HG03457 (cell line): Measurements from ENCODE around the gene MARCHF11.

ENCODE experiments used
- ATAC-seq: cut with Tn5 transposase; IDR thresholded peaks from one replicate; pipeline ENCODE4 v1.9.1; 2021; ENCODE audit warnings: moderate number of reproducible peaks; ENCODE audit not compliant: unreplicated experiment

The MARCHF11 gene, protein sequence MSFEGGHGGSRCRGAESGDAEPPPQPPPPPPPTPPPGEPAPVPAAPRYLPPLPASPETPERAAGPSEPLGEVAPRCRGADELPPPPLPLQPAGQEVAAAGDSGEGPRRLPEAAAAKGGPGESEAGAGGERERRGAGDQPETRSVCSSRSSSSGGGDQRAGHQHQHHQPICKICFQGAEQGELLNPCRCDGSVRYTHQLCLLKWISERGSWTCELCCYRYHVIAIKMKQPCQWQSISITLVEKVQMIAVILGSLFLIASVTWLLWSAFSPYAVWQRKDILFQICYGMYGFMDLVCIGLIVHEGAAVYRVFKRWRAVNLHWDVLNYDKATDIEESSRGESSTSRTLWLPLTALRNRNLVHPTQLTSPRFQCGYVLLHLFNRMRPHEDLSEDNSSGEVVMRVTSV

DNA sequence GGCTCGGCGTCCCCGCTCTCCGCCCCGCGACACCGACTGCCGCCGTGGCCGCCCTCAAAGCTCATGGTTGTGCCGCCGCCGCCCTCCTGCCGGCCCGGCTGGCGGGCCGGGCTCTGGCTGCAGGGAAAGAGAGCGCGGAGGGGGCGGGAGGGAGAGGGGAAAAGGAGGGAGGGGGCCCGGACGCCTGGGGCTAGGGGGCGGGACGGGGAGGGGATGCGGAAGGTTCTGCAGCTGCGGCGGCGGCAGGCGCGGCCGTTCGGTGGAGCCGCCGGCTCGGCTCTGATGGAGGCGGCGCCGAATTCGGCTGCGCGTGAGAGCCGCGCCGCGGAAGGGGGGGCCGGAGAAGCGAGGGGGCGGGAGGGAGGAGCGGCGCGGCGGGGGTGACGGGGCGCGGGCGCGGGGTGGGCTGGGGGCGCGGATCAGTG is at the start of gene MARCHF11:
Gene MARCHF11 (minus strand): TSS at position 281 of the 425 bp plus-strand sequence. CDS start 216 bp downstream, at position 65.
- ATAC-seq, result no peak

DNA sequence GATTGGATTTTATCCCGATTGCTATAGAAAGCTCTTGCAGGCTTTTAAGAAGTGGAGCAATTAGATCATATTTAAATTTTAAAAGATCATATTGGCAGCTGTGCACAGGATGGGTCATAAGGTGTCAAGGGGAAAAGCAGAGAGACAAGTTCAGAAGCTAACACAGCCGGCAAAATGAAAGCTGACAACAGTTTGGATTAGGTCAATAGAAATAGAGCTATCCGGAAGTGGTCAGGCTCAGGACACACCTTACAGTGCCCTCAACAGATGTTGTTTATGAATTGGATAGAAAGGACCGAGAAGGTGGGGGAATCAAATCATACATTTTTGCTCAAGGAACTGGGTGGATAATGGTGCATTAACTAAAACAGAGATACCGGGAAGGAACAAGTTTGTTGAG is 46.3 kb upstream of the MARCHF11 start:
- ATAC-seq, result no peak

DNA sequence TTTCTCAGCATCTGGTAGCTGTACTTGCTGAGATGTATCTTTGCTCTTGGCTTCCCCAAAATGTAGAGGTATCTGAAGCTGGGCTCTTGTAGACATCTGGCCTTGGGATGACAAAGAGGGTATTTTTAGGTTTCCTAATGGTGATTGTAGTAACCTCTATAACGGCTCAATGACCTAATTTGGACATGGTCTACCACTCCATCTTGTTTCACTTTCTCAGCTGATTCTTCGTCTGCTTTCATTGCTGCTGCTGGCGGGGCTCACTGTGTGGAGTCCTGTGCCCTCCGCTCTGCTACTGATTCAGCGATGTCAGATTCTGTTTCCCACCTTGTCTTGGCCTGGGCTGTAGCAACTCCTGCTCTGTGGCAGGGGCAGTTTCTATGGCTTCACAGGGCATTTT is 12.7 kb upstream of the MARCHF11 start:
- no peak for ATAC-seq

DNA sequence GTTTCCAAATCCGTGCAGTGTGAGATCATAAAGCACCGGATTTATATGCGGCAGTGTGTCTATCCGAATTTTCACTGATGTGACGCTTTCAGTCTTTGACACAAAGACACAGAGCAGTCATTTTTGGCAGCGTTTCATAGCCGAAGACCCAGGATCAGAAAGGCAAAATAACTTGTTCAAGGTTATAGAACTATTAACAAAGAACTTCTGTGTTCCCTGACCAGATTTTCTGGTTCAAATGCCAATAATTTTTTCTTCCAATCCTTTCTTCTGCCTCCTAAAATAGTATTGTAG is 1.1 kb upstream of the MARCHF11 start:
- ATAC-seq, result no peak

DNA sequence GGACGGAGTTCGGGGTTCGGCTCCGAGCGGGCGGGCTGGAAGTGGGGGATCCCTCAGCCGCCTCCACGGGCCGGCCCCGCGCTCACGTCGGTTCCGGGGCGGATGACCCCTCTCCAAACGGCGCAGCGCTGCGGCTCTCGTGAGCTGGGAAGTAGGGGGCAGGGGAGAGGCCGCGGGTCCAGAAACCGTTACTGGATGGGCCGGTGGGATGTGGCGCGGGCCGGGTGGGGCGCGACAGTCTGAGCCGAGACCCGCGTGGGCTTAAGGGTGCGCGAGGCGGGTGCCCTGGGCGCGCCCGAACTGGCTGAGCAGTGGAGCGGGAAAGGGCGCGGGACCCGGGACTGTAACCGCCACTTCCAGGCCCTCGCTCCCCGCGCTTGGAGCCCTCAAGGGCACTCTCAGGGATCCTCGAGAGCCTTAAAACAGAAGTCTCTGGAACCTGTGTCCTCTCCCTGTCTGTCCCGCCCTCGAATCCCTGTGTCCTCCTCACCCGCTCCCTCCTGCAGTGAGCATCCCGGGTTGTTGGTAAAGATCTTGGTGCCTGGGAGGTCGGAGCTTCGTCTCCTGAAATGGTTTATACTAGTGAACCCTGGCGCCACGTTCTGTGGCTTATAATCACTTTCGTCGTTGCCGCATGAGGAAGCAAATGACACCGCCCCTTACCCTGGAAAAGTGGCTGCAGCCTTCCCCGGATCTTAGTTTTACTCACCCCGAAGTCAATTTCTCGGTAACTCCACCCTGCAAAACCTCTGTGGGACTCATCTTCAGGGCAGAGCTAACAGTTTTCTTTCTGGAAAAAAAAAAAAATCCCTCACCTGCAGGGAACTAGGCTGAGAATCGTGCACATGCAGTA is 571 bp upstream of the MARCHF11 start:
- no peak for ATAC-seq

DNA sequence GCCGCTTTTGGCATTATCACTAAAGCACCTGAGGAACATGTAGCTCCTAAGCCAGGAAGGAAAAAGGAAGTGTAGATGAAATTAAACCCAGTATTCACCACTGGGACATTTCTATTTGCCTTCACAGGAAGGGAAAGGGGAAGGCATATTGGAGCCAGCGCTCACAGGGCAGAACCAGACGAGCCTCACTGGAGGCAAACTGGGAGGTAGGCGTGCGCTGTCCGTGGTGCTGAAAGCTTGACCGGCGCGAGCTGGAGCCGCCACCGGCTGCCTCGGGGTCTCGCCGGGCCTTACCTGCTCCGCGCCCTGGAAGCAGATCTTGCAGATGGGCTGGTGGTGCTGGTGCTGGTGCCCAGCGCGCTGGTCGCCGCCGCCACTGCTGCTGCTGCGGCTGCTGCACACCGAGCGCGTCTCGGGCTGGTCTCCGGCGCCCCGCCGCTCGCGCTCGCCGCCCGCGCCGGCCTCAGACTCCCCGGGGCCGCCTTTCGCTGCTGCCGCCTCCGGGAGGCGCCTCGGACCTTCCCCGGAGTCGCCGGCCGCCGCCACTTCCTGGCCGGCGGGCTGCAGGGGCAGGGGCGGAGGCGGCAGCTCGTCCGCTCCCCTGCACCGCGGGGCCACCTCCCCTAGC is 732 bp downstream of the MARCHF11 start:
- no peak for ATAC-seq

DNA sequence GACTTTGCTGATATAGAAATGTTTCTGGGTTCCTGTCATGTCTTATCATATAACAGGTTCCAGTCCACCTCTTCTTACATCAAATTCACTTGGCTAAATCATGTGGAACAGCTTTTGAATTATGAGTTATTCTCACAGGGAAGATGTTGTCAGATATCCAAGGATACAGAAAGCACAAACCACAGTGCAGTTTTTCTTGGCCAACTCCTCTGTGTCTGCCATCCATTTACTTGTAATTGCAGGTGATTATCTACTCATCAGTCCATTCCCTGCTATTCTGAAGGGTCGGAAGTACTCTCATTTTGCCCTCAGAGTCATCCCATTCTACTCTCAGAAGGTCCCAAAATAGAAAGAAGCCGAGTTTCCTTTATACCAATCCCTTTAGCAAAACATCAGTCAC is 10.0 kb downstream of the MARCHF11 start:
- no peak for ATAC-seq

DNA sequence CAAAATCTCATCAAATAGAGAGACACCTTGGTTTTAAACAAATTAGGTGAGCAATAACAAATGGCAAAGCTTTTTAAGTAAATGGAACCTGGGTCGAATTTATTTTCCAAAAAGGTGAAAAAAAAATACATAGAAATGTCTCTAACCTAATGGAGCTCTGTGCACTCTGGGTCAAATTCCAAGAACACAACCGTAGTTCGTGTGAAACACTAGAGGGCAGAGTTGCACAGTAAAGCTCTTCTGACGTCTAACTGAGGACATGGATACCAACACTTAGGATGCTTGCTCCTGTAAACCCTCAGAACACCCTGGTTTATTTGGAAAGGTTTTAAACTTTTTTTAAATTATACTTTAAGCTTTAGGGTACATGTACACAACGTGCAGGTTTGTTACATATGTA is 18.9 kb downstream of the MARCHF11 start:
- ATAC-seq, result no peak

DNA sequence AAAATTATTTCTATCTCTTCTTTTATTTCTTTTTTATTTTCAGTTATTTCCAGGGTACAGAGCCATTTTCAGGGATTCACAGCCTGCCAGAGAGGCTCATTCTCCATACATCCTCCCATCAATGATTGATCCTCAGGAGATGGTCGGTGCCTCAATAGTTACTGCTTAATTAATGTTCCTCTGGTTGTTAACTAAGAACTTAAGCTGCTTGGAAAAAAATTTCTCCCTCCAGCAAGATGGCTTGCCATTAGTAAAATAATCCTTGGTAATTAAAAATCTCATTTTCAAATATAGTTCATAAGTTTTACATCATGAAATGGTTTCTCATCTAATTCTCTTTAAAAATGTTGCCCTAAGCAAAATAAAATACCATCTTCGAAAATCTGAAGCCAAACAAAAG is 20.0 kb downstream of the MARCHF11 start:
- ATAC-seq, result no peak

DNA sequence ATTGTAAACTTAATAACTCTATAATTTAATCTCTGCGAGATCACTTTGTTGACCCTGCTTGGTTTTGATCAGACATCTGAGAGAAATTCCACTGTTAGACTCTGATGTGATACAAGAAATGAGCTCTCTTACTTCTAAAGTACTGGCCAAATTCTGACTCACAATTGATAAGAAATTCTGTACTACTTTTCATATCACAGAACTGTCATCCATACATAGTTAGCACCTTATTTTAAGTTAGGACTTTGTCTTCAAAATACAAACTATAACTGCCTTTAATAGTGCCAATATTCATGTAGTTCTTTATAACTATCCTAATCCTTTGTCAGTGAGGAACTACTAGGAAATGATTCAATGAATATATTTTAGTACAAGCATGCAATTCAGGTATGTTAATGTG is 23.4 kb downstream of the MARCHF11 start:
- ATAC-seq, result no peak

DNA sequence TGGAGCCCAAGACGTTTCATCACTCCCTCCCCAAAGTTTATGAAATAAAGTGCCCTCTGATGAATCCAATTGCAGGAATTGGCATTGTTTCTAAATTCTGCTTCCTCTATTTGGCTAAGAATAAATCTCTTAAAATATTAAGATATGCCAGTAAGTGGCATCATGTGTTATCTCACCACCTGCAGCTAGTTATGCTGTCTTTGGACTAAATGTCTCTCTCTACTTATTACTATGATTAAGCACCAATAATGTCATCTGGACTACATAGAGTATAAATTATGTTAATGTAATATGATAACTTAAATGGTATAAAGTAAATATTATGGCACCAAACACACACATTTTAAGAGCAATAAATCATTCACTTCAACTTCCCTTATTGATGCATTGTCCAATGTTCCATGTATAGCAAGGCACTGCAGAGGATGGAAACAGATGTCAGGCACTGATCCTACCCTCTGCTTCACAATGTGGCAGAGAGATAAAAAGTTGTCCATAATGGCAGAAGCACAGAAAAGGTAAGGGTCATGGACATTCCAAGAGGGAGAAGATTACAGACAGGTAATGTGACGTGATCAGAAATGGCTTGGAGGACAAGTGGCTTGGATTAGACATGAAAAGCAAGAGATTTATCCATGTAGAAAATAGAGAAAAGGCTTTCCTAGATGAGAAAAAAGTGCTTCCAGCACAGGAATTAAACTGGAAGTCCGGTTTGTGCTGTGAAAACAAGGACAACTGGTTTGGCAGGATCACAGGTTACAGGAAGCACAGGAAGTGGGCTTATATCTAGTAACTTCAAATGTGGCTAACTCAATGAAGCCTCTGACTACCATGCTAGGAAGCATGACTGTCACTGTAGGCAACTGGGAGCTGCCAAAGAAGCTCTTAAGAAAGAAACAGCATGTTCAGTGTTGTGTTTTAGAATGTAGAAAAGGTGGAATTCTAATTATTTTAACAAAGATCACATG is 26.7 kb downstream of the MARCHF11 start:
- ATAC-seq, result no peak

DNA sequence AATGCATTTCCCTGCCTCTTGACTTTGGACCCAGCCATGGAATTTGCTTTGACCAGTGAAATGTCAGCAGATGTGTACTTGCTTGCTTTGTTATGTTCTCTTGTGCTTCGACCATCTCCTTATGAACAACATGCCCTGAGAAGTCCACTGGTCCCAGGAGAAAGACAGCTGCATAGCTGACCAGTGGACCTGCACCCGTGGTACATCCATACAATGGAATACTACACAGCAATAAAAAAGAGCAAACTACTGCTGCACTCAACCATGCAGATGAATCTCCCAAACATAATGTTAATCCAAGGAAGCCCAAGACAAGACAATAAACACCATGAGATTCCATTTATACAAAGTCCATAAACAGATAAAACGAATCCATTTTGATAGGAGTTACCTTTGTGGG is 30.0 kb downstream of the MARCHF11 start:
- no peak for ATAC-seq

DNA sequence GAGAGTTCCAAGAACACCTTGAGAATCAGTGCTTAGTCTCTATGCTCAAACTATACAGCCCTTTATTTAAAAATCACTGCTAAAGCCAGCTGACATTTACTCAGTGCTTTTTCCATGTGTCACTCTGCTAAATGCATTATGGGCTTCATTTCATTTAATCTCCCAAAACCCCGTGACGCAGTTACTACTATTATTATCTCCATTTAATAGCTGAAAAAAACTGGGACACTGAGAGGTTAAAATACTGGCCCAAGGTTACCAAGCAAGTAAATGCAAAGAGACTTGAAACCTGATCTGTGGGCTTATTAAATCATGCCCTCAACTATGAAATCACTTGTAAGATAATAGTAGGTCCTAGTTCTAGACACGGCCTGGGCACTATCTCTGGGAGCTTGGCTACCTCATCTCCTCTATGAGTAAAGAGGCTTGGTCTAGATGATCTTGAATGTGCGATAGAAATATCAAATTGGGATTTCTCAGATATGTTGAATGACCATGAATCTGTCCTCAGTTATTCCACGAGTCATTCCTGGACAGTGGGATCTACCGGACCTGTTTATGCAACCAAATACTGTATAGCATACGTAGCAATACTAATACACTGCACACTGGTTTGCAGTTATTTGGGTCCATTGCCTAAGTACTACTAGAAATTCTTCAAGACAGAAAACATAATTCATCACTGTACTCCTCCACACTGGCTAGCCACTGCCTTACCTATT is 32.3 kb downstream of the MARCHF11 start:
- ATAC-seq, result no peak

DNA sequence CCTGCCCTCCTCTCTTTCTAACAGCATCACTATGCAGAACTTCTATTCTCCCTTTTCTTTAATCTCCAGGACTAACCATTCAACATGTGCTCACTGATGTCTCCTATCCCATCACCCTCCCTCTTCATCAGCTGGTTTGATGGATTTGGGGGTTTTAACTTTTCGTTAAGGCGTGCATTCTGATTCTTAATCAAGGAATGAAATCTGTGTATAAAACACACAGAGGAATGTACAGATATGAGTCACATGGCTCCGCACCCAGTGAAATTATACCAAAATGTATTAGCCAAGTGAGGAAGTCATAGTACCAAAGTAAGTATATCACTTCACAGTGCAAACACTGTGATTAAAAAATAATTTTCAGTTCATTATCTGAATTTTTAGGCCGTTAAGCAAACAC is 35.2 kb downstream of the MARCHF11 start:
- ATAC-seq, result no peak

DNA sequence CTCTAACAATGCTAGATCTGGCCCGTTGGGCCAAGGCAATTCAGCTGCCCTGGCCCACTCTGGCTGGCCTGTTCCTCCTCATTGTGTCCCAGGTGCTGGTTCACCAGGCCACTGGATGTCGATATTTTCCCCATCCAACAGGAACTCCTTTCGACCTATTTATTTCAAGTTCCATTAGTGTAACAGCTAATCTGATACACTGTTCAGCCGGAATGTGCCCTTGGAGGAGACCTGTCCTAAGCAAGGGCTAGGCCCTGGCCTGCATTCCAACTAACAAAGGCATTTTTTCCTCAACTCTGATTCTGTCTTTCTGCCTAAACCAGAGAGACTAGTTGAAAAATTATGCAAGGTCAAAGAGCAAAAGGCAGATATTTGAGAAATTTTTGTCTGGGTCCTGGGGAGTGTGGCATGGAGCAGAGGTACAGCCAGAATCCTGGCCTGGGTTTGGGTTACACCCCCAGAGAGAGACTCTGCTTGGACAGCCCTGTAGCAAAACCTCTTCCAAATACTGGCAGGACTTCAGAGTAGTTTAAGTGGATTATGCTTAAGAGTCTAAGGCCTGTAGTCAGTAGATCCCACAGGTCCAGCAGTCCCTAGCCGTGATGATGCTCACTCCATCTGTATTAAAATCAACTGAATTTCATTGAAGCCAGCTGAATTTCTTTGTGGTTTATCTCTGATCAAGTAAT is 36.1 kb downstream of the MARCHF11 start:
- no peak for ATAC-seq

DNA sequence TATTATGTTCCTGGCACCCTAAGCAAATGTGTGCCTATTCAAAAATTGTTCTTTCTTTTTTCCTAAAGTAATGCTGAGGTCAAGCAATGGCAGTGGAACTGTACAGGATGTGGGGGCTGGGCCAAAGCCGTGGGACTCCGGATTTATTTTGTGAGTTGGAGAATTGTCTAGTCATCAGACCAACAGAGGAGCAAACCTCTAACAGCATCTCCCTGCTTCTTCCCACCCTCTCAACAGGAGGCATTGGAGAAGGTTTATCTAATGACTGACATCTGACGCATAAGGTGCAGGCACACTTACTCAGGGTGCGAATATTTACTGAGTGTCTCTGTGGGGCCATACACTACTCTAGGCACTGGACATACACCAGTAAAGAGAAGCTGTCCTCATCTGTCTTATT is 38.6 kb downstream of the MARCHF11 start:
- no peak for ATAC-seq

DNA sequence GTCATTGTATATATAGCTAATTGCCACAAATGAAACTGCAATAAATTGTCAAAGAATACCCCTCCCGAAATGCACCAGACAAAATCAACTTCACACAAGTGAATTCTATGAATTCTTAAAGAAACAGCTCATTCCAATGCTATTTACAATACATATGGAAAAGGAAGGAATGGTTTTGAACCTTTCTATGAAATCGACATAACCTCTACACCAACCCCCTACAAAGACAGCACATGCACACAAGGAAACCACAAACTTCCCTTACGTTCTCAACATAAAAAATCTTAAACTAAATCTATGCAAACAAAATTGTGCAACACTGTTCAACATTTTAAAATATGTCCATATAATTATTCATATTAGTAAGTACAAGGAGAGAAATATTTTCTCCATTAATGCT is 39.2 kb downstream of the MARCHF11 start:
- no peak for ATAC-seq

DNA sequence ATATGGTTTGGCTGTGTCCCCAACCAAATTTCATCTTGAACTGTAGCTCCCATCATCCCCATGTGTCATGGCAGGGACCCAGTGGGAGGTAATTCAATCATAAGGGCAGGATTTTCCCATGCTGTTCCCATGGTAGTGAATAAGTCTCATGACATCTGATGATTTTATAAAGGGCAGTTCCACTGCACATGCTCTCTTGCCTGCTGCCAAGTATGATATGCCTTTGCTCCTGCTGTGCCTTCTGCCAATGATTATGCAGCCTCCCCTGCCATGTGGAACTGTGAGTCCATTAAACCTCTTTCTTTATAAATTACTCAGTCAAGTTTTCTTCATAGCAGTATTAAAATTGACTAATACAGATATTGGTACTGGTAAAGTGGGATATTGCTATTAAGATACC is 42.4 kb downstream of the MARCHF11 start:
- no peak for ATAC-seq

DNA sequence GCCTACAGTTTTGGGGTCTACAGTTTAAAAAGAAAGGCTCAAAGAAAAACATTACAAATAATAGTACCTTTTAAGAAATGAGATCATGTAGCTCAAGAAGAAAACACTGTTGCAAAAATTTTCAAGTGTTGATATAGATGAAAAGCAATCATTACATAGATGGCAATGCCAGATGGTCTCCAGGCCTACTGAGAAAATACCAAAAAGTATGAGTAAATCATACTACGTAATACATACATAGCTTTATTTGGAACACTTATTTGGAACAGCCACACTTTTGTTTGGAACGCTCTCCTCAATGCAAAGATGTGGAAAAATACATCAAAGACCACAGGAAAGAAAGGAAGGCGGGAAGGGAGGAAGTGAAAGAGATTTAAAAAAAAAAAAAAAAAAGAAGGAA is 44.1 kb downstream of the MARCHF11 start:
- no peak for ATAC-seq

DNA sequence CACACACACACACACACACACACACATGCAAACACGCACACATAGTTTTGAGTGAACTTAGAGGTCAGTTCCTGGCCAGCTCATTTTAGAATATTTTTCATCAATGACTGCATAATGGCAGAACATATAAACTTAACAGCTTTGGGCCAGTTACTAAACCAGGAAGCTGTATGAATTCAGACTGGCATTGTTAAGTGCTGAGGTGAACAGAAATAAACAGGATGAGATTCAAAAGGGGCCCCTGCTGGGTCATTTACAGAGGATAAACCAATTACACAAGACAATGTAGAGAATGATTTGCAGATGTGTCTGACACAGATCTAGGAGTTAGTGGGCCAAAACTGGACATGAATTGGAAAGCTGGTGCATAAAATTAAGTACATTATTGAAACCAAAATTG is 44.6 kb downstream of the MARCHF11 start:
- no peak for ATAC-seq
